Cerebellar nuclear complex (tissue), 1 donor: ENCODE data around the gene CHCHD6.

Experiments used
- DNase-seq, 2 experiments: peaks; one replicate each; lab custom pipeline; 2025; lab: John Stamatoyannopoulos, UW

CHCHD6 gene

GRCh38 chr3:126704494-126705214, 614 bp downstream of the CHCHD6 start:
- no peak for DNase-seq

GRCh38 chr3:126706631-126707030, 2.6 kb downstream of the CHCHD6 start:
- no peak for DNase-seq

- no peak for DNase-seq
Measured at GRCh38 chr3:126711121-126711760, 7.2 kb downstream of the CHCHD6 start.

- no peak for DNase-seq
Measured at GRCh38 chr3:126713199-126713598, 9.2 kb downstream of the CHCHD6 start.

- no peak for DNase-seq
Measured at GRCh38 chr3:126714276-126714900, 10.3 kb downstream of the CHCHD6 start.

GRCh38 chr3:126714921-126715320, 10.9 kb downstream of the CHCHD6 start:
- DNase-seq = no peak

- no peak for DNase-seq
Measured at GRCh38 chr3:126715432-126715831, 11.4 kb downstream of the CHCHD6 start.

- no peak for DNase-seq
Measured at GRCh38 chr3:126716057-126716456, 12.0 kb downstream of the CHCHD6 start.

- DNase-seq = no peak
Measured at GRCh38 chr3:126718561-126719445, 14.8 kb downstream of the CHCHD6 start.

GRCh38 chr3:126720596-126720995, 16.6 kb downstream of the CHCHD6 start:
- no peak for DNase-seq

GRCh38 chr3:126721246-126721645, 17.2 kb downstream of the CHCHD6 start:
- no peak for DNase-seq

GRCh38 chr3:126723237-126723636, 19.2 kb downstream of the CHCHD6 start:
- no peak for DNase-seq

- no peak for DNase-seq
Measured at GRCh38 chr3:126723801-126724200, 19.8 kb downstream of the CHCHD6 start.

GRCh38 chr3:126728680-126729079, 24.6 kb downstream of the CHCHD6 start:
- DNase-seq = no peak

GRCh38 chr3:126730376-126730775, 26.3 kb downstream of the CHCHD6 start:
- no peak for DNase-seq

- DNase-seq = no peak
Measured at GRCh38 chr3:126731044-126731443, 27.0 kb downstream of the CHCHD6 start.

- DNase-seq = no peak
Measured at GRCh38 chr3:126732281-126733060, 28.4 kb downstream of the CHCHD6 start.

GRCh38 chr3:126733061-126733430, 29.0 kb downstream of the CHCHD6 start:
- DNase-seq = no peak

- DNase-seq = no peak
Measured at GRCh38 chr3:126734106-126734723, 30.2 kb downstream of the CHCHD6 start.

- DNase-seq = no peak
Measured at GRCh38 chr3:126737527-126737926, 33.5 kb downstream of the CHCHD6 start.

- DNase-seq = no peak
Measured at GRCh38 chr3:126742057-126742456, 38.0 kb downstream of the CHCHD6 start.
